Mucosa of descending colon (tissue), 3 donors: ENCODE data around the gene ERGIC1. TPM values are rescaled to one million over a fixed set of nuclear protein-coding genes. Genes with fewer than 3 reads are reported as not detected.

Experiments used
- ATAC-seq: fragments of 200-7000 bp; cut with Tn5 transposase; one replicate; pipeline ENCODE4 v1.9.1; 2020; ENCODE audit warnings: mild to moderate bottlenecking, moderate library complexity
- DNase-seq, 3 donors: peaks; one replicate each; pipeline ENCODE4 v3.0.0-alpha.2; 2020
- H3K36me3 ChIP-seq: fragments of 200-600 bp; one replicate; pipeline ENCODE4 v1.8.0; 2021; ENCODE audit warnings: low read depth, mild to moderate bottlenecking
- H3K4me1 ChIP-seq: fragments of 200-600 bp; one replicate; pipeline ENCODE4 v1.8.0; 2021; ENCODE audit warnings: low read depth, mild to moderate bottlenecking
- H3K4me3 ChIP-seq: fragments of 200-600 bp; one replicate; pipeline ENCODE4 v1.8.0; 2021; ENCODE audit warnings: mild to moderate bottlenecking
- H3K9me3 ChIP-seq: fragments of 200-600 bp; one replicate; pipeline ENCODE4 v1.8.0; 2021; ENCODE audit warnings: mild to moderate bottlenecking
- intact Hi-C, 2 donors: fragments of 100-400 bp; cut with DNase I in 1 of 2; cut with micrococcal nuclease in 1 of 2; formaldehyde crosslinking; loops; one replicate each; pipeline versions ENCODE4 v1.11.0 to v1.11.1; 2022; cut with DNase I, micrococcal nuclease
- total RNA-seq, 3 donors: library from RNA; stranded (reverse); fragmentation: NEBNext Ultra II Directional in 2 of 3; extraction: Animal tissue kit (Norgen Biotek cat#: 25700) in 2 of 3; gene quantifications; one replicate each; pipeline versions ENCODE4 v1.2.1 to v1.2.4, GENCODE V29; 2021 to 2023
- TF ChIP-seq, protein P1 (sequence below): fragments of 200-600 bp; IDR thresholded peaks from one replicate; pipeline ENCODE4 v1.8.0; 2022; ENCODE audit warnings: antibody characterized with exemption, mild to moderate bottlenecking
- donor health status: DM: no; HTN: no; CAD: no; lungs with moderate emphysema.
- donor health status: DM: no; HTN: no; CAD: no.
- donor health status: DM: no; HTN: yes; CAD: no.

Gene ERGIC1
- total RNA-seq, 3 donors from 2014 or later, result 153 to 222 (median 199) TPM

DNA sequence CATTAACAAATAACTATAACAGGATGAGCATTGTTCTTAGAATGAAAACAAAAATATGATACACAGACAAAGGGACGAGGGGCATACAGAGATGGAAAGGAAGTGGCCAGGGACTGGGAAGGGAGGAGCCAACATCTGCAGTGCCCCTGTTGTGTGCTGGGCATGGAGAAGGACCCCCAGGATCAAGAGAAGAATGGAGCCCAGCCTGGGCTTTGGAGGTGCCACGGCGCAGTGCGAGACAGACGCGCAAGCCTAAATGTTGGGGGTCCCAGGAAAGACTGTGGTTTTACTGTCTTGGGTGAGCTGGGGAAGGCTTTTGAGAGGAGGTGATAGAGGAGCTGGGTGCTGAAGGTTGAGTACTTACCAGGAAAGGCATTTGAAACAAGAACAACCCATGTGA lies 34.6 kb upstream of the ERGIC1 start:
- no peaks in the 10 kb centered on the region for H3K36me3 ChIP-seq
- ATAC-seq (no peak), DNase-seq (no peak)
- TF ChIP-seq, protein P1, sequence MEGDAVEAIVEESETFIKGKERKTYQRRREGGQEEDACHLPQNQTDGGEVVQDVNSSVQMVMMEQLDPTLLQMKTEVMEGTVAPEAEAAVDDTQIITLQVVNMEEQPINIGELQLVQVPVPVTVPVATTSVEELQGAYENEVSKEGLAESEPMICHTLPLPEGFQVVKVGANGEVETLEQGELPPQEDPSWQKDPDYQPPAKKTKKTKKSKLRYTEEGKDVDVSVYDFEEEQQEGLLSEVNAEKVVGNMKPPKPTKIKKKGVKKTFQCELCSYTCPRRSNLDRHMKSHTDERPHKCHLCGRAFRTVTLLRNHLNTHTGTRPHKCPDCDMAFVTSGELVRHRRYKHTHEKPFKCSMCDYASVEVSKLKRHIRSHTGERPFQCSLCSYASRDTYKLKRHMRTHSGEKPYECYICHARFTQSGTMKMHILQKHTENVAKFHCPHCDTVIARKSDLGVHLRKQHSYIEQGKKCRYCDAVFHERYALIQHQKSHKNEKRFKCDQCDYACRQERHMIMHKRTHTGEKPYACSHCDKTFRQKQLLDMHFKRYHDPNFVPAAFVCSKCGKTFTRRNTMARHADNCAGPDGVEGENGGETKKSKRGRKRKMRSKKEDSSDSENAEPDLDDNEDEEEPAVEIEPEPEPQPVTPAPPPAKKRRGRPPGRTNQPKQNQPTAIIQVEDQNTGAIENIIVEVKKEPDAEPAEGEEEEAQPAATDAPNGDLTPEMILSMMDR, result no peak
- H3K4me3 ChIP-seq, result no peak overlapping the region
- no peaks in the 10 kb centered on the region for H3K9me3 ChIP-seq
- intact Hi-C loops, result no loop called here
- no peaks in the 10 kb centered on the region for H3K4me1 ChIP-seq

DNA sequence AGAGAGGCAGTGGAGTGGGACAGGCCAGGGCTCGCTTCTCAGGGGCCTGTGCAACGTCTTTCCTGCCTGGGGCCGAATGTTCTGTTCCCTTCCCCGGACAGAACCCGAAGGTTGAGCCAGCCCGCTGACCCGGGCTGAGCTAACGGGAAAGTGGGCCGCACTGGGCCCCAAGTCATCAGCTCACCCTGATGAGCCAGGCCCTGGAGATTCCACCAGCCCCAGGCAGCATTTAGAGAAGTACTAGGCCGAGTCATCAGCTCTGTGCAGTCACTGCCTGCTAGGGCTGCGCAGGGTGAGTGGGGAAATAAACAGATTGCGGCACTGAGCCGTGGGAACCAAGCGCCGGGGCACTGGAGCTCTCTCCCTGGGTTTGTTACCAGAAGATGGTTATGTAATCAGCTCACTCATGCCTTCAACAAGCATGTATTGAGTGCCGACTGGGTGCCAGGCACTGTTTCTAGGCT lies 33.9 kb upstream of the ERGIC1 start:
- no peaks in the 10 kb centered on the region for H3K36me3 ChIP-seq
- no peak overlapping the region for H3K4me3 ChIP-seq
- ATAC-seq (peak; percentile 58), DNase-seq (peak in 1 of 3 donors; percentile 80)
- intact Hi-C loops, result no loop called here
- H3K9me3 ChIP-seq, result no peaks in the 10 kb centered on the region
- TF ChIP-seq, protein P1, result no peak
- H3K4me1 ChIP-seq, result no peaks in the 10 kb centered on the region

DNA sequence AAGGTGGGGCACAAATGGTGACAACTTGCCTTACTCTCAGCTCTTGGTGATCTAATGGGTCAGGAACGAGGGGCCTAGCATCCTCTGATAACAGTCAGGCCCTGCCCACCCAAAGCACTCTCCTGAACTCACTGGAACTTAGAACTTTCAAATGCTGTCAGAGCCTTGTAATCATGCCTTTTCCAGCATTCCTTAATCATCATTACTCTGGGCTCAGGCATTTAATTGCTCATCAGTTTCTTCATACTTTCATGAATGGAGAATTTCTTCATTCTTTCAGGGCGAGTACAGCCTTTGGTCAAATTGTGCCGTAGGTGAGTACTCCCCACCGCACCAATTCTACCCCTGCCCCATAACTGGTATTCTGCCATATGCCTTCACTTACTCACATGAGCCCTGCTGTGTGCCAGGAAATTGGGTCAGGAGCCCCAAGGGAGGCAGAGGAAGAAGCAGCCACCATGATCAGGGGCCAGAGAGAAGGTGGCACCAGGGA lies 32.8 kb upstream of the ERGIC1 start:
- intact Hi-C loops, result no loop called here
- DNase-seq, result no peak
- Histone ChIP-seq H3K4me1 (no peaks in the 10 kb centered on the region), H3K4me3 (no peak overlapping the region), H3K36me3 (no peaks in the 10 kb centered on the region), H3K9me3 (no peaks in the 10 kb centered on the region)
- ATAC-seq, result no peak
- TF ChIP-seq, protein P1, result no peak

DNA sequence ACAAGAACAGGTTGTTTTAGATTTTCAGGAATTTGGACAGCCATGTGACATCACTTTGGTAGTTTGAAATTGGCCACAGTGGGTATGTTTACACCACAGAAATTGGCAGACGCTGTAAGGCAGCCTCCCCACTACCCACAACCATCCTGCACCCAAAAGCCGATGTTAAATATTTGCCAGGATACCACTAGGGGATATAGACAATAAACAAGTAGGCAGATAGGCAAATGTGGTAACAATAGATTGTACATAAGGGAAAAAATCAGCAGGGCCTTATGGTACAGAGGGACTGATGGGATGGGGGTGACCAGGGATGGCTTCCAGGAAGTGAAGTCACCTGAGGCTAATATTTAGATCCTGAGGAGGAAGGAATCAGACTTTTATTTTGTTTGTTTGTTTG lies 31.9 kb upstream of the ERGIC1 start:
- Histone ChIP-seq H3K4me3 (no peak overlapping the region), H3K4me1 (no peaks in the 10 kb centered on the region), H3K9me3 (no peaks in the 10 kb centered on the region), H3K36me3 (peaks cover under 1% of the 10 kb centered on the region)
- no peak for ATAC-seq
- no peak for DNase-seq
- intact Hi-C loops, result no loop called here
- TF ChIP-seq, protein P1, result no peak

DNA sequence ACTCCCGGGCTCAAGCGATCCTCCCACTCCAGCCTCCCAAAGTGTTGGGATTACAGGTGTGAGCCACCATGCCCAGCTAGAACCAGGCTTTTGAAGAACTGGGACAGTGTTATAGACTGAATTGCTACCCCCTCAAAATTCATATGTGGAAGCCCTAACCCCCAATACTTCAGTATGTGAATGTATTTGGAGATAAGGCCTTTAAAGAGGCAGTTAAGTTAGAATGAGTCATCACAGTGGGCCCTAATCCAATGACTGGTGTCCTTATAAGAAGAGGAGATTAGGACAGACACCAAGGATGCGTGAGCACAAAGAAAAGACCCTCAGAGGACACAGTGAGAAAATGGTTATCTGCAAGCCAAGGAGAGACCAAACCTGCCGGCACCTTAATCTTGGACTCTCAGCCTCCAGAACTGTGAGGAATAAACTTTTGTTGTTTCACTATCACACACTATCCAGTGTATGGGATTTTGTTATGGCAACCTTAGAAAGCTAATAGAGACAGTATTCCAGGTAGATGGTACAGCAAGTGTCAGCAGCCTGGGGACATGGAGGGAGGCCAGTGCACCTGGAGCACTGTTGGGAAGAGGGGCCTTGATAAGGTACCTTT lies 31.4 kb upstream of the ERGIC1 start:
- ATAC-seq (no peak), DNase-seq (no peak)
- Histone ChIP-seq H3K36me3 (peaks cover 3% of the 10 kb centered on the region), H3K4me1 (no peaks in the 10 kb centered on the region), H3K4me3 (no peak overlapping the region), H3K9me3 (no peaks in the 10 kb centered on the region)
- TF ChIP-seq, protein P1, result no peak
- intact Hi-C loops, result no loop called here
